Prostate gland (tissue), 2 donors: ENCODE data around the gene SKAP2.

Experiments used
- POLR2AphosphoS5 ChIP-seq: sonication (generic); formaldehyde crosslinking; IDR thresholded peaks from one replicate; pipeline ENCODE4 v1.6.1; 2017; ENCODE audit warnings: antibody characterized with exemption
- TF ChIP-seq, protein P1 (sequence below), 4 experiments: fragments of 200-600 bp in 2 of 4; fragments of 450-650 bp in 2 of 4; sonication (generic) in 2 of 4; IDR thresholded peaks; 1 replicate in 3 of 4; 2 replicates in 1 of 4; pipeline ENCODE4 v1.5.1; 2016 to 2019; ENCODE audit warnings: antibody characterized with exemption in 4 of 4, mild to moderate bottlenecking in 2 of 4, moderate library complexity in 2 of 4

DNA sequence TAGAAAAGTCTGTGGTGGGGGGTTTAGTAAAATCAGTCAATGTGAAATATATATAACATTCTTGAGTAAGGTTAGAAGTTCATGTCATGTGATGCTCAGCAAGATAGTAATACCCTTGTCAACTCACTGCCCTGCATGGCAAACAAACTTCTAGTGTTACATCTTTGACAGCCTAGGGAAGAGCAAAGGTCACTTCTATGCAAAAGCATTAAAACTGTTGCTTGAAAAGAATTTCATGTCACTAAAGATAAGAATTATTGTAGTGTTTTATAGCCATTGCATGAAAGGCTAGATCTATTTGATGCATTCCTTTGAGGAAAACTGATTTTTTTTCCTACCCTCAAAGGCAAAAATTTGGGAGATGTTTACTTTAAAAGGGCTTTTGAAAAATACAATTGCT is 176.0 kb downstream of the SKAP2 start:
- TF ChIP-seq, protein P1, sequence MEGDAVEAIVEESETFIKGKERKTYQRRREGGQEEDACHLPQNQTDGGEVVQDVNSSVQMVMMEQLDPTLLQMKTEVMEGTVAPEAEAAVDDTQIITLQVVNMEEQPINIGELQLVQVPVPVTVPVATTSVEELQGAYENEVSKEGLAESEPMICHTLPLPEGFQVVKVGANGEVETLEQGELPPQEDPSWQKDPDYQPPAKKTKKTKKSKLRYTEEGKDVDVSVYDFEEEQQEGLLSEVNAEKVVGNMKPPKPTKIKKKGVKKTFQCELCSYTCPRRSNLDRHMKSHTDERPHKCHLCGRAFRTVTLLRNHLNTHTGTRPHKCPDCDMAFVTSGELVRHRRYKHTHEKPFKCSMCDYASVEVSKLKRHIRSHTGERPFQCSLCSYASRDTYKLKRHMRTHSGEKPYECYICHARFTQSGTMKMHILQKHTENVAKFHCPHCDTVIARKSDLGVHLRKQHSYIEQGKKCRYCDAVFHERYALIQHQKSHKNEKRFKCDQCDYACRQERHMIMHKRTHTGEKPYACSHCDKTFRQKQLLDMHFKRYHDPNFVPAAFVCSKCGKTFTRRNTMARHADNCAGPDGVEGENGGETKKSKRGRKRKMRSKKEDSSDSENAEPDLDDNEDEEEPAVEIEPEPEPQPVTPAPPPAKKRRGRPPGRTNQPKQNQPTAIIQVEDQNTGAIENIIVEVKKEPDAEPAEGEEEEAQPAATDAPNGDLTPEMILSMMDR (IDR thresholded peaks at IDR 0.05): no peak
- TF ChIP-seq POLR2AphosphoS5: no peak
